Left ventricle myocardium superior (tissue), 1 donor: ENCODE measurements around the gene ACOD1. TPM values are rescaled to one million over a fixed set of nuclear protein-coding genes. Genes with fewer than 3 reads are reported as not detected.
"Not testable (repeated sequence)": the region's sequence is repeated elsewhere in the genome, so short reads cannot be mapped to it uniquely, and the experiment has no call there.

ENCODE experiments used
- ATAC-seq: fragments of 200-7000 bp; cut with Tn5 transposase; one replicate; pipeline ENCODE4 v1.9.1; 2020; ENCODE audit warnings: mild to moderate bottlenecking, moderate library complexity
- DNase-seq: peaks from one replicate; pipeline ENCODE4 v3.0.0-alpha.2; 2020
- intact Hi-C: fragments of 100-400 bp; cut with micrococcal nuclease; formaldehyde crosslinking; loops from one replicate; pipeline ENCODE4 v1.11.0; 2022
- long read RNA-seq: library from polyadenylated mRNA; unstranded; transcript quantifications from one replicate; pipeline ENCODE4 v2.0.0, GENCODE V29; 2021
- total RNA-seq: library from RNA; stranded (reverse); fragmentation: NEBNext Ultra II Directional; extraction: Animal tissue kit (Norgen Biotek cat#: 25700); gene quantifications from one replicate; pipeline ENCODE4 v1.2.1, GENCODE V29; 2021
- donor health status: DM: no; HTN: yes; CAD: no; lungs with severe emphysema.

Gene ACOD1
- not detected for total RNA-seq
- long read RNA-seq = 0 reads

- intact Hi-C loops = no loop called here
- DNase-seq (no peak), ATAC-seq (no peak)
These were observed at the start of gene ACOD1 for GRCh38 chr13:76948149-76948548. ACOD1 (plus strand) TSS chr13:76948511; CDS start chr13:76948559, 48 bp downstream.

DNA sequence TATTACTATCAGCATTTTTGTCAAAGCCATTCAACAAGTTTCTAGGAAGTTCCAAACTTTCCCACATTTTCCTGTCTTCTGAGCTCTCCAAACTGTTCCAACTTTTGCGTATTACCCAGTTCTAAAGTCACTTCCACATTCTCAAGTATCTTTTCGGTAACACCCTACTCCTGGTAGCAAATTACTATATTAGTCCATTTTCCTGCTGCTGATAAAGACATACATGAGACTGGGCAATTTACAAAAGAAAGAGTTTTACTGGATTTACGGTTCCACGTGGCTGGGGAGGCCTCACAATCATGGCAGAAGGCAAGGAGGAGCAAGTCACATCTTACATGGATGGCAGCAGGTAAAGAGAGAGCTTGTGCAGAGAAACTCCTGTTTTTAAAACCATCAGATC lies 49.2 kb upstream of the ACOD1 start:
- ATAC-seq, intact Hi-C loops, DNase-seq: not testable (repeated sequence)

DNA sequence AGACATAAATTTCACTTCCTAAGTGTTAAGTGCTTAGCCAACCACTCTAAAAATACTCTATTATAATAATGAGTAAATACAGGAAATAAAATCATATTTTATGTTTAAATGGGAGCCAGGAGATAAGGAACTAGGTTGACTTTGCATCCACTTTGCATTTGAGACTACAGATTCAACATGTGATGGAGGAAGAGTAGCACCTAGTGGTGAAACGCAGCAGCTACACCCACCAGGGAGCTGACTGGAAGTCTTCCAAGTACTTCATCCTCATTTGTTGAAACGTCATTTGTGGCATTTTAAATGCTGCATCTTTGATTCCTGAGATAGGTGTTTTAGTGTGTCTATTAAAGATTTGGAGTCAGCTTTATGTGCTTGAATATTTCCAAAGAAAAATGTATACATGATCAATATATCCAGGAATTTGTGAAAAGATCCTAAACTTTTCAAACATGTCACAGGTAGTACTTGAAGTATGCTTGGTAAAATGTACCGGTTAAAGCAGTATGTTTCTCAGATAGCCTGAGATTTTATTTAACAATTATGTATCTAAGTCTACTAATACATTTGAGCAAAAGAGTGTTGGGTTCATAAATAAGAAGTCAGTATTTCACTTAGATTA lies 44.7 kb upstream of the ACOD1 start:
- DNase-seq (peak; percentile 49), ATAC-seq (peak; percentile 77)
- intact Hi-C loops = loop anchor here (2.0 kb wide), 2 partner anchors 237 to 1027 kb away; no protein-coding TSS in a partner anchor

DNA sequence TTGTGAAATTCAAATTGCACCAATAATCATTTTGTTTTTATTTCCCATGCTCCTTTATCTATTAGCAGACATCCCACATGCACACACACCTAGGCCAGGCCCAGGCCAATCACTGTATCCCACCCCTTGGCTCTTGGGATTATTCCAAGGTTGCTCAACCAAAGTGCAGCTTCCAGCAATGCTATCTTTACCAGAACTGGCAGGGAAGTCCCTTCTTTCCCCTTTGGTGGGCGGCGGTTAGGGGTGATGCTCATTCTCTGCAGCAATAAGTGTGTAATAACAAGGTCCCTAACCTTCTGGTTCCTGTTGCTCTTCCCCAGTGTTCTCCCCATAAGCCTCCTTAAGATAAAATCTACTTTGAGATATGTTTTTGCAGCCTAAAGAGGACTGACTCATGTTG lies 43.8 kb upstream of the ACOD1 start:
- no peak for ATAC-seq
- intact Hi-C loops = loop anchor here (2.0 kb wide), 1 partner anchor 1028 kb away; no protein-coding TSS in a partner anchor
- no peak for DNase-seq

DNA sequence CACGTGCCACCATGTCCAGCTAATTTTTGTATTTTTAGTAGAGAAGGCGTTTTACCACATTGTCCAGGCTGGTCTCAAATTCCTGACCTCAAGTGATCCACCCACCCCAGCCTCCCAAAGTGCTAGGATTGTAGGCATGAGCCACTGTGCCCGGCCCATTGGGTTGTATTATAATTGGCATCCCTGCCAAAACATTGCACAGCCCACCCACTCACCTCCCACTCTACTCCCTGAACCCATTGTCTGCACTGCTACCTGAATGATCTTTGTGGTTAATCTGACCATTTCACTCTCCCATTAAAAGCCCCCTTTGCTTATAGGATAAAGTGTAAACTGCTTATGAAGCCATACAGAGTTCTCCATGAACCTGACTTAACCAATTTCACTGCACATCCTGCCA lies 35.8 kb upstream of the ACOD1 start:
- intact Hi-C loops = no loop called here
- no peak for DNase-seq
- ATAC-seq = no peak

- DNase-seq (no peak), ATAC-seq (no peak)
- intact Hi-C loops = no loop called here
These were observed 34.4 kb upstream of the ACOD1 start for GRCh38 chr13:76913898-76914297.

- intact Hi-C loops = no loop called here
- ATAC-seq = no peak
- no peak for DNase-seq
These were observed 31.2 kb upstream of the ACOD1 start for GRCh38 chr13:76917095-76917494.

DNA sequence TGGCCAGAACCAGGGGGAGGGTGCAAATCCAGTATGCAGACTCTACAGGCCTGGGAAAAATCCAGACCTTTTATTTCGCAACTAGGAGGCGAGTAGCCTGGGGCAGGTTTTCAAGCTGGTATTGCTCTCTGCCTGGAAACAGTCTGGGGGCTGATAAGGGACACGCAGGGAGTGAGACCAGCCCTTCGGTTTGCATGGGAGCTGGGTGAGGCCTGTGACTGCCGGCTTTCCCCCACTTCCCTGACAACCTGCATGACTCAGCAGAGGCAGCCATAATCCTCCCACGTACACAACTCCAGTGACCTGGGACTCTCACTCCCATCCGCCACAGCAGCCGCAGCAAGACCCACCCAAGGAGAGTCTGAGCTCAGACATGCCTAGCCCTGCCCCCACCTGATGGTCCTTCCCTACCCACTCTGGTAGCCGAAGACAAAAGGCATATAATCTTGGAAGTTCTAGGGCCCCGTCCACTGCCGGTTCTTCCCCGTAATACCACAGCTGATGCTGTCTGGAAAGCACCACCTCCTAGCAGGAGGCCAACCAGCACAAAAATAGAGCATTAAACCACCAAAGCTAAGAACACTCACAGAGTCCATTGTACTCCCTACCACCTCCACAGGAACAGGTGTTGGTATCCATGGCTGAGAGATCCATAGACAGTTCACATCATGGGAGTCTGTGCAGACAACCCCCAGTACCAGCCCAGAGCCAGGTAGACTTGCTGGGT lies 30.4 kb upstream of the ACOD1 start:
- peak; percentile 51 for ATAC-seq
- DNase-seq, intact Hi-C loops: not testable (repeated sequence)

GRCh38 chr13:76921516-76921915 lies 26.8 kb upstream of the ACOD1 start:
- DNase-seq = no peak
- intact Hi-C loops = no loop called here
- no peak for ATAC-seq

DNA sequence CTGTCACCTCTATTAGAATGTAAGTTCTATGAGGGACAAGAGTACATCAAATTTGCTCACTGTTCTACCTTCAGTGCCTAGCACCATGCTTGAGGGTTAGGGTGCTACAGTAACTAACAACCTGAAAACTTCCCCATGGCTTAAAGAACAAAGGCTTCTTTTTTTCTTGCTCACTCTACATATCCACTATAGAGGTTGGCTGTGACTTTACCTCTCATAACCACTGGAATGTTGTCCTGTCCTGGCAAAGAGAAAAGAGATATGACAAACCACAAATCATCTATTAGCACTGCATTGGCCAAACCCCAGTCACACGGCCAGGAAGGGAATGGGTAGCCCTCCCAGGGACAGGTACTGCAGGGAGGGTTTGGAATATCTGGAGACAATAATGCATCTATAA lies 23.2 kb upstream of the ACOD1 start:
- no peak for DNase-seq
- ATAC-seq = no peak
- intact Hi-C loops = no loop called here

DNA sequence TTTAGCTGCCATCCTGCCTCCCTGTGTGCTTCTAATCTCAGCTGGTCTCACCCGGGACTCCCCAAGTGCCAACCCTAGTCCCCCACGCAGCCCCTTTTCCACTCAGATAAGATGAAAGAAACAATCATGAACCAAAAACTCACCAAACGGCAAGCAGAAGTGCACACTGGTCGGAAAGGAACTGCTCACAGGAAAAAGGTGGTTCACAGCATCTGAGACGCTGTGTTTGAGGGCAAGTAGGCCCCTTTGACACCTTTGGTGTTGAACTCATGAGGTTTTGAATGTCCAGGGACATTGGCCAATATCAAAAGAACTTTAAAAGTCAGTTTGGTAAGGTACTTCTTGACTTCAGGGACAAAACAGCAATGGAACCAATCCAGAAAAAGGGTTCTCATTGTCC lies 20.4 kb upstream of the ACOD1 start:
- no peak for ATAC-seq
- intact Hi-C loops = no loop called here
- no peak for DNase-seq

- intact Hi-C loops = no loop called here
- DNase-seq (no peak), ATAC-seq (no peak)
These were observed 19.9 kb upstream of the ACOD1 start for GRCh38 chr13:76928456-76928855.

DNA sequence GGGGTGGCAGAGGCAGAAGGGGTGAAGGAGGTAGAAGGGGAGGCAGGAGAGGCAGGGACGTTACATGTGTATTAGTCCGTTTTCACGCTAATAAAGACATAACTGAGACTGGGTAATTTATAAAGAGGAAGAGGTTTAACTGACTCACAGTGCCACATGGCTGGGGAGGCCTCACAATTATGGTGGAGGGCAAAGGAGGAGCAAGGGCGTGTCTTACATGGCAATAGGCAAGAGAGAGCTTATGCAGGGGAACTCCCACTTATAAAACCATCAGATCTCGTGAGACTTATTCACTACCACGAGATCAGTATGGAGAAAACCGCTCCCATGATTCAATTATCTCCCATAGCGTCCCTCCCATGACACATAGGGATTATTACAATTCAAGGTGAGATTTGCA lies 19.0 kb upstream of the ACOD1 start:
- ATAC-seq = no peak

GRCh38 chr13:76929851-76930374 lies 18.4 kb upstream of the ACOD1 start:
- ATAC-seq (no peak), DNase-seq (no peak)
- intact Hi-C loops = no loop called here

More for the DNA sequence above, 19.0 kb upstream of the ACOD1 start:
- DNase-seq = no peak
- intact Hi-C loops = no loop called here

DNA sequence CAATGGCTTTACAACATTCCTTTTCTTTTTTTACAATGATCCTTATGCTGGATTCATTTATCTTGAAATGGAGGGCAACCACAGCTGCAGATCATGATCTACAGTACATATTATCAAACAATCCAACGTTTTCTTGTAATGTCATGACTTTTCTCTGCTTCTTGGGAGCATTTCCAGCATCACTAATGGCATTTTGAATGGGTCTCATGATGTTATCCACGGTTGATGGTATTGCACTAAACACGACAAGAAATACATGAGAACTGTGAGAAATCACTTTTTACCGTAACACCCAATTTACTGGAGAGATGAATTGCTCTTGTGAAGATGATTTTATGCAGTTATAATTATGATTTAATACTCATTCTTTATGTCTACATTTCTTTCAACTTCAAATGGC lies 16.2 kb upstream of the ACOD1 start:
- intact Hi-C loops = no loop called here
- DNase-seq (no peak), ATAC-seq (no peak)

GRCh38 chr13:76934671-76935070 lies 13.6 kb upstream of the ACOD1 start:
- ATAC-seq (no peak), DNase-seq (no peak)
- intact Hi-C loops = no loop called here

GRCh38 chr13:76936763-76937162 lies 11.5 kb upstream of the ACOD1 start:
- ATAC-seq (no peak), DNase-seq (no peak)
- intact Hi-C loops = no loop called here

GRCh38 chr13:76937281-76937820 lies 11.0 kb upstream of the ACOD1 start:
- DNase-seq (no peak), ATAC-seq (no peak)
- intact Hi-C loops = no loop called here

DNA sequence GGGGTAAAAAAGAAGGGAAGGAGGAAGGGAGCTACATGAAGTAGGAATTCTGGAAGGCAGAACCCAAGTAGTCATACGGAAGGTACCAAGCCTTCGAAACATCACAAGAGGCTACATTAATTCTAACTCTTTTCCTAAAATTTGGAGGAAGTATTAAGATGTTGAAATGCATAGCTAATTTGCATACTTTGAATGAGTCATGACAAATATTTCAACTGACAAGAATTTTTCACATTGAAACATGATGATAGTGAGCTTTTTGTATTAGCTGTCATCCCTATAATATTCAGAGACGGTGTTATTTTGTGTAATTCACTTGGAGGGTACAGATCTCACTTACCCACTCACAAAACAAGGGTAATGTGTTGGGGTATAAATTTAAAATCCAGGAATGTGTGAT lies 9.1 kb upstream of the ACOD1 start:
- intact Hi-C loops = no loop called here
- no peak for DNase-seq
- no peak for ATAC-seq

GRCh38 chr13:76942363-76942762 lies 5.9 kb upstream of the ACOD1 start:
- no peak for ATAC-seq
- no peak for DNase-seq
- intact Hi-C loops = no loop called here
